Kidney epithelial cell (primary cell): ENCODE measurements around the gene OXTR. TPM values are rescaled to one million over a fixed set of nuclear protein-coding genes. Genes with fewer than 3 reads are reported as not detected.
A peak's percentile ranks its signal among the peaks of the same experiment; 100 is the strongest.

Experiments used
- DNase-seq: peaks from one replicate; pipeline ENCODE4 v3.0.0-alpha.2; 2010; ENCODE audit warnings: low read depth
- H3K27me3 ChIP-seq: 2 replicates; pipeline ENCODE4 v1.6.0; 2011; ENCODE audit warnings: low read length; ENCODE audit not compliant: control insufficient read depth, insufficient read depth
- H3K36me3 ChIP-seq: 2 replicates; pipeline ENCODE4 v1.5.1; 2011; ENCODE audit warnings: low read length; ENCODE audit not compliant: control insufficient read depth, insufficient read depth
- H3K4me3 ChIP-seq: 2 replicates; pipeline ENCODE4 v1.5.1; 2011; ENCODE audit warnings: low read depth, mild to moderate bottlenecking, control low read depth, low read length
- CTCF ChIP-seq: IDR thresholded peaks from 2 replicates; pipeline ENCODE4 v1.5.1; 2011; ENCODE audit warnings: mild to moderate bottlenecking, moderate library complexity, low read length, control low read depth, inconsistent platforms; ENCODE audit not compliant: insufficient read depth, poor library complexity, severe bottlenecking
- total RNA-seq: library from RNA; depleted of rRNA; stranded (reverse); fragments of >200 nt; gene quantifications from 2 replicates; pipeline ENCODE4 v1.2.3, GENCODE V29; 2015

OXTR gene
- total RNA-seq, 1 donor from 2014 or later, result 2.0 TPM

- no peaks in the 10 kb centered on the region for H3K27me3 ChIP-seq
- TF ChIP-seq CTCF, result no peak
- H3K36me3 ChIP-seq, result no peaks in the 10 kb centered on the region
- no peak for DNase-seq
- H3K4me3 ChIP-seq, result no peak overlapping the region
These were observed 5.8 kb upstream of the OXTR start for GRCh38 chr3:8775181-8775580.

GRCh38 chr3:8773941-8774542 lies 4.6 kb upstream of the OXTR start:
- H3K4me3 ChIP-seq, result no peak overlapping the region
- TF ChIP-seq CTCF, result no peak

GRCh38 chr3:8768364-8769087 lies 887 bp downstream of the OXTR start:
- DNase-seq, result no peak
- H3K27me3 ChIP-seq, result peaks cover 28% of the 10 kb centered on the region
- H3K36me3 ChIP-seq, result no peaks in the 10 kb centered on the region
- peak overlapping the region; percentile 34 for H3K4me3 ChIP-seq
- no peak for TF ChIP-seq CTCF

More at GRCh38 chr3:8773941-8774542, 4.6 kb upstream of the OXTR start:
- Histone ChIP-seq H3K27me3 (peaks cover 2% of the 10 kb centered on the region), H3K36me3 (no peaks in the 10 kb centered on the region)
- DNase-seq, result no peak

- Histone ChIP-seq H3K36me3 (no peaks in the 10 kb centered on the region), H3K4me3 (peak overlapping the region; percentile 7), H3K27me3 (peaks cover 28% of the 10 kb centered on the region)
- peak; percentile 42 for TF ChIP-seq CTCF
- no peak for DNase-seq
These were observed 1.6 kb downstream of the OXTR start for GRCh38 chr3:8767667-8768363.

GRCh38 chr3:8767256-8767666 lies 2.2 kb downstream of the OXTR start:
- H3K27me3 ChIP-seq, result peaks cover 28% of the 10 kb centered on the region
- no peaks in the 10 kb centered on the region for H3K36me3 ChIP-seq
- TF ChIP-seq CTCF, result no peak
- peak overlapping the region; percentile 7 for H3K4me3 ChIP-seq
- no peak for DNase-seq
